IPS-15b (cell line): ENCODE data around the gene DAZAP1.

Source experiments
- H3K27me3 ChIP-seq: one replicate; pipeline ENCODE4 v1.6.1; 2013; ENCODE audit warnings: low read length; ENCODE audit not compliant: control insufficient read depth, insufficient read depth
- H3K36me3 ChIP-seq: one replicate; pipeline ENCODE4 v1.6.1; 2013; ENCODE audit warnings: low read length; ENCODE audit not compliant: control insufficient read depth, insufficient read depth
- H3K4me1 ChIP-seq: one replicate; pipeline ENCODE4 v1.6.1; 2013; ENCODE audit warnings: mild to moderate bottlenecking, low read length; ENCODE audit not compliant: control insufficient read depth, insufficient read depth
- H3K4me3 ChIP-seq: one replicate; pipeline ENCODE4 v1.5.1; 2013; ENCODE audit warnings: low read depth, low read length
- H3K9ac ChIP-seq: one replicate; pipeline ENCODE4 v1.6.1; 2013; ENCODE audit warnings: low read depth, mild to moderate bottlenecking, low read length
- H3K9me3 ChIP-seq: one replicate; pipeline ENCODE4 v1.6.1; 2013; ENCODE audit warnings: mild to moderate bottlenecking, low read length; ENCODE audit not compliant: control insufficient read depth, insufficient read depth

The DAZAP1 gene

DNA sequence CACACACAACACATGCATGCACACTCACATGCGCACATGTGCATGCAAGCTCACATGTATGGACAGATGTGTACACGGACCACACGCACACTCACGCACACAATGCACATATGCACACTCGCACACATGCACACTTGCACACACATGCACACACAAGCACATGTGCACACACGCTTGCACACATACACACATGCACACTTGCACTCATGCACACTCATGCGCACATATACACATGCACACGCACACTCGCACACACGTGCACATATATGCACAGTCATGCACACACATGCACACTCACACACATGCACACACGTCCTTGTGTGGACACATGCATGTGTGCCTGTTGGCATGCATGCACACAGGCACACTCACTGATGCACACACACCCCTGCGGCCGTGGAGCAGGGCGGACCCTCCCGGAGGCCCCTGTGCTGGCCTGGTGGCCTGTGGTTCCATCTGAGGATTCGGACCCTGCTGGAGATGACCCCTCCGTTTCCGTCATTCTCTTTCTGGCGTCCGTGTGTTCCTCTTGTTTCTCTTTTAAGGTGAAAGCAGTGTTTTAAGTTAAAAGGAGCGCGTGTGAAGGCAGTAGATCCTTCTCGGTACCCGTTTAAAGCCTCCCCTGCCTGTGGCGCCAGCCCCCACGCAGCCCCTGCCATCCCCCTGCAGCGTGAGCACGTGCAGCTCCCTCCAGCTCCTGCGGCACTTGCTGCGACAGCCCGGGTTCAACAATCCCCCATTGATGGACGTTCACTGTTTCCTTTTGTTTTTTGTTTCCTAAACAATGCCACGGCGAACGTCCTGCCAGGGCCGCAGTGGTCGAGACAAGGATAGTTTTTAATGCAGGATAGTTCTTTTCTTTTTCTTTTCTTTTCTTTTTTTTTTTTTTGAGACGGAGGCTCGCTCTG lies 18.1 kb upstream of the DAZAP1 start:
- H3K9ac ChIP-seq = no peak overlapping the region
- H3K36me3 ChIP-seq = peaks cover 34% of the 10 kb centered on the region
- no peak overlapping the region for H3K4me3 ChIP-seq
- H3K4me1 ChIP-seq = no peaks in the 10 kb centered on the region
- no peaks in the 10 kb centered on the region for H3K9me3 ChIP-seq
- no peaks in the 10 kb centered on the region for H3K27me3 ChIP-seq

DNA sequence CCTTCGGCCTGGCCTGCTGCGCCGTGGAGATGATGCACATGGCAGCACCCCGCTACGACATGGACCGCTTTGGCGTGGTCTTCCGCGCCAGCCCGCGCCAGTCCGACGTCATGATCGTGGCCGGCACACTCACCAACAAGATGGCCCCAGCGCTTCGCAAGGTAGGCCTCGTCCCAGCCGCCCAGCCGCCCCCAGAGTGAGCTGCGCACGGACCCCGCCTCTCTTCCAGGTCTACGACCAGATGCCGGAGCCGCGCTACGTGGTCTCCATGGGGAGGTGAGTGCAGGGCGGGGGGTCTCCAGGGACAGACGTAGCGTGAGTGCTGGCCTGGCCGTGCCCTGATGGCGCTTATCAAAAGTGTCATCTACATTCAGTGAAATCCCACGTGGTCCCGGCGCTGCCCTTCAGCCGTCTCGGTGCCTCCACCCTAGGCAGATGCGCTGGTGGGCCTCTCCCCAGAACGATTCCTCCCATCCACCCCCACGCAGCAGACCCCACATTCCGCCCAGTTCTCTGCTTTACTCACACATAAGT lies 16.4 kb upstream of the DAZAP1 start:
- Histone ChIP-seq H3K9ac (no peak overlapping the region), H3K4me3 (no peak overlapping the region), H3K27me3 (no peaks in the 10 kb centered on the region), H3K36me3 (peaks cover 39% of the 10 kb centered on the region), H3K9me3 (no peaks in the 10 kb centered on the region), H3K4me1 (no peaks in the 10 kb centered on the region)

DNA sequence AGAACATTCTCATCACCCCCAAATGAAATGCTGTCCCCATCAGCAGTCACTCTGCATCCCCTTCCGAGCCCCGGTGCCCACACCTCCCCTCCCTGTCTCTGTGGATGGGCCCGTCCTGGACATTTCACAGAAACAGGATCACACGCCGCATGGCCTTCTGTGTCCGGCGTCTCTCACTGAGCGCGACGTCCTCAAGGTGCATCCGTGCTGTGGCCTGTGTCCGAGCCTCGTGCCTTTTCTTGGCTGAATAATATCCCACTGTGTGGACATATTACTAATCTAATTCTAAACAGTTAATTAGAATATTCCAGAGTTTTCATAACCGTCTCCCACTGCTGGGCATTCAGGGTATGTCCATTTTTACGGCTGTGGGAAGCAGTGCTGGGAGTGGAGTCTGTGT lies 15.0 kb upstream of the DAZAP1 start:
- Histone ChIP-seq H3K9ac (no peak overlapping the region), H3K27me3 (no peaks in the 10 kb centered on the region), H3K4me3 (no peak overlapping the region), H3K36me3 (peaks cover 39% of the 10 kb centered on the region), H3K4me1 (no peaks in the 10 kb centered on the region), H3K9me3 (no peaks in the 10 kb centered on the region)

DNA sequence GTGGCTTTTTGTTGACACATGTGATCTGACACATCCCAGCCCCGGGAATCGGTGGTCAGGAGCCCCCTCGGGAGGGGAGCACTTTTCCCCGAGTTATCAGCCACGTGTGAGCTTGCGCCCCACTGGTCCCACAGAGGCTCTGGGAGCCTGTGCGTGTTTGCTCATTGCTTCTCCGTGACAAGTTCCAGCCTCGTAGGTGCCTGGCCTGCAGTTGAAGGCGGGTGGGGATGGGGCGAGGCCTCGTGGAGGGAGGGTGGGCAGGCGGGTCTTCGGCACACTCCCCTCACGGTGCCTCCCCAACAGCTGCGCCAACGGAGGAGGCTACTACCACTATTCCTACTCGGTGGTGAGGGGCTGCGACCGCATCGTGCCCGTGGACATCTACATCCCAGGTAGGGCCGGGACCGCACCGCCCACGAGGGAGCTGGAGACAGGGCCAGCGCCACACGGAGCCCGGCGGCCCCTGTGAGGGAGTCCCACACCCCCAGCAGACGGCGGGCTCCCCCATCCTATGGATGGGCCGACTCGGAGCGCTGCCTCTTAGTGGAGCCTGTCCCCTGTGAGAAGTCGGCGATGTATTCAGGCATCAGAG lies 14.4 kb upstream of the DAZAP1 start:
- Histone ChIP-seq H3K4me1 (no peaks in the 10 kb centered on the region), H3K4me3 (no peak overlapping the region), H3K9ac (no peak overlapping the region), H3K36me3 (peaks cover 37% of the 10 kb centered on the region), H3K9me3 (no peaks in the 10 kb centered on the region), H3K27me3 (no peaks in the 10 kb centered on the region)

DNA sequence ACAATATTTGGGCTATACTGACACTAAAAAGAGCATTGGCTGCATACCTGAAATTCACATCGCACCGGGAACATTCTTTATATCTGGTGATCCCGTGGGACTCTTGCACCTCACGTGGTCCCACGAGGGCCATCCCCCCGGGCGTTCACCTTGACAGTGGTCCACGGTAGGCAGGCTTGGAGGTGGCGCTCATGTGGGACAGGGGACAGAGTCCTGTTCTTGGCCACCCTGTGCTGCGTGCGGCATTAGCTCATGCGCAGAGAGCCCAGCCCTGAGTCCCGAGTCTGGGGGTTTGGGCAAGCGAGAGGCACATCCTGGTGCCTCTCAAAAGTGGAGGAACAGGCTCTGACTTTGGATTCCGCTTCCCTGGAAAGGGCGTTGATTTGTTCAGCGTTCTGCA lies 13.5 kb upstream of the DAZAP1 start:
- H3K4me1 ChIP-seq = no peaks in the 10 kb centered on the region
- H3K9ac ChIP-seq = no peak overlapping the region
- no peak overlapping the region for H3K4me3 ChIP-seq
- H3K9me3 ChIP-seq = no peaks in the 10 kb centered on the region
- peaks cover 32% of the 10 kb centered on the region for H3K36me3 ChIP-seq
- H3K27me3 ChIP-seq = no peaks in the 10 kb centered on the region

DNA sequence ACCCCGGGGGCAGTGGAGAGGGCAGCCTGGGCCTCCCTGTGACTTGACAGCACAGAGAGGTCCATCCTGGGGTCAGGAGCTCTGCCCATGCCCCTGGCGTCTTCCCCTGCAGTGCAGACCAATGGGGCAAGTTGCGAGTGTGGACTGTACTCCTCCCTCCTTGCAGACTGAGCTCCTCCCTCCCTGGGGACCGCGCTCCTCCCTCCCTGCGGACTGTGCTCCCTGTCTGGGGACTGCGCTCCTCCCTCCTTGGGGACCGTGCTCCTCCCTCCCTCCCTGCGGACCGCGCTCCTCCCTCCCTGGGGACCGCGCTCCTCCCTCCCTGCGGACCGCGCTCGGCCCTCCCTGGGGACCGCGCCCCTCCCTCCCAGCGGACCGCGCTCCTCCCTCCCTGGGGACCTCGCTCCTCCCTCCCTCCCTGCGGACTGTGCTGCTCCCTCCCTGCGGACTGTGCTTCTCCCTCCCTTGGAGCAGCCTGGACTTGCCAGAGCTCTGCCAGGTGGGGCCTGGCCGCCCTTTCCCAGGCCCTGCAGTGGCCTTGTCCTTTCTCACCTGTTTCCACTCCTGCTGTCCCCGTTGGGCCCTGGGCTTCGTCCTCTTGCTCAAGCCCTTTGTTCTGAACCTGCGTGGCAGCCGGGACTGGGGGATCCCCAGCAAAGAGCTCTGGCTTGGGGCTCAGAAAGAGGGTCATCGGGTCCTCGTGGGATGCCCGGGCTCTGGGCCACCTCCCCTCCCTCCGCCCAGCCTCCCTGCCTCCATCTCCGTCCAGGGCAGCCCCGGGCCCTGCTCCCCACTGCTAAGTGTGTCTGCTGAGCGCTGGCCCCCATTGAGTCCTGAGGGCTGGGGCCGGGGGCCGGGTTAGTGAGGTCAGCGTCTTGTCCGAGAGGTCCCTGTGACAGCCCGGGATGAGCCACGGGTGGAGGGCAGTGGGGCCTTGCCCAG lies 12.9 kb upstream of the DAZAP1 start:
- Histone ChIP-seq H3K9ac (no peak overlapping the region), H3K4me1 (no peaks in the 10 kb centered on the region), H3K36me3 (peaks cover 30% of the 10 kb centered on the region), H3K9me3 (no peaks in the 10 kb centered on the region), H3K4me3 (no peak overlapping the region), H3K27me3 (no peaks in the 10 kb centered on the region)

DNA sequence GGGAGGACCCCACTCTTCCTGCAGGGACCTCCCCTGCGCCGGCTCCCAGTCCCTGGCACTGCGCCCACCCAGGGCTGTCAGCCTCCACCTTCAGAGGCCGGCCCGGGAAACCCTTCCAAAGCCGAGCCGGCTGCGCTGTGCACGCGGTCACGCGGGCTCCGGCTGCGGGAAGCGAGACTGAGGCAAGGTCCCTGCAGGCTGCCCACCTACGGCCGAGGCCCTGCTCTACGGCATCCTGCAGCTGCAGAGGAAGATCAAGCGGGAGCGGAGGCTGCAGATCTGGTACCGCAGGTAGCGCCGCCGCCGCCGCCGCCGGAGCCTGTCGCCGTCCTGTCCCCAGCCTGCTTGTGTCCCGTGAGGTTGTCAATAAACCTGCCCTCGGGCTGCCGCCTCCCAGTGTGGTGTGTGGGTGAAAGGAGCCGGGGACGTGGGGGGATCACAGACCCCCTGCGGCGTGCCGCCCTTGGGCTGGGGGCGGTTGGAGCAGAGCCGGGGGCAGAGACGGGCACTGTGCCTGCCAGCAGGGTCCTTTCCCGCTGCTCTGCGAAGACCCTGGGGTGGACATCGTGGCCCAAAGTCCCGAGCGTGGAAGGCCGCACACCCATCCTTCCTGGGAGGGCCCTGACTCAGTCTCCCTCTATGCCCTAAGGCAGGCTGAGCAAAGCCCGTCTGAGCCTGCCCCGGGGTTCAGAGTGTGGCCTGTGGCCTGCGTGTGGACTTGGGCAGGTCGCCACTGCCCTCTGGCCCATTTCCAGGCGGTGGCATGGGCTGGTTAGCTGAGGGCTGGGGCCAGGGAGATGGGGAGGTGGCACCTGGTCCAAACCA lies 12.0 kb upstream of the DAZAP1 start:
- H3K36me3 ChIP-seq = peaks cover 30% of the 10 kb centered on the region
- no peaks in the 10 kb centered on the region for H3K27me3 ChIP-seq
- no peak overlapping the region for H3K4me3 ChIP-seq
- H3K4me1 ChIP-seq = no peaks in the 10 kb centered on the region
- H3K9me3 ChIP-seq = no peaks in the 10 kb centered on the region
- H3K9ac ChIP-seq = no peak overlapping the region

DNA sequence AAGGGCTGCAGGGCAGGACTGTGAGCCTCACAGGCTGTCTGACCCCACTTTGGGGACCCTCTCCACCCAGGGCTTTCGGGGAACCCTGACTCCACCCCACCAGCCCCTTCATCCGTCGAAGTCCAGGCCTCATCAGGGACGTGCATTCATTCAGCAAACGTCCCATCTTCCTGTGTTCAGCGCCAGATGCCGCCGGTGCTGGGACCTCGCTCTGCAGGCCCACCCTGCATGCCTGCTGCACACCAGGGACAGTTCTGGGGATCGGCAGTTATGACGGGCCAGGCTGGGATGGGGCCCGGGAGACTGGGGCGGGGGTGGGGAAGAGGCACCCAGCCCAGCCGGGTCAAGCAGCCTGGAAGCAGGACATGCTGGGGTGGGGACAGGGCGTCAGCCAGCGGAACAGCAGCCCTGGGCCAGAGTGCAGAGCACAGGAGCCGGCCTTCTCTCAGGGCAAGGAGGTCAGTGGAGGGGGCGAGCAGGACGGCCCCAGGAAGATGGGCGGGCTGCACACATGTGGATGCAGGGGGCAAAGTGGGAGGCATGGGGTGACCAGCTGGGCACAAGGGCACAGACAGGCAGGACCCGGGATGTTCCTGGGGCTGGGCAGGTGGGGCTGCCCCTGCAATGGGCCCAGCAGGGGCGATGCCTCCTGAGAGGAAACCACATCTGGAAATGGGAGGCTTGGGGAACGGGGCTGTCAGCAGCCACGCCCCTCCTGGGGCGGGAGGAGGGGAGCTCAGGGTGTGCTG lies 11.2 kb upstream of the DAZAP1 start:
- Histone ChIP-seq H3K36me3 (peaks cover 25% of the 10 kb centered on the region), H3K9ac (no peak overlapping the region), H3K4me3 (no peak overlapping the region), H3K27me3 (no peaks in the 10 kb centered on the region), H3K4me1 (no peaks in the 10 kb centered on the region), H3K9me3 (no peaks in the 10 kb centered on the region)

DNA sequence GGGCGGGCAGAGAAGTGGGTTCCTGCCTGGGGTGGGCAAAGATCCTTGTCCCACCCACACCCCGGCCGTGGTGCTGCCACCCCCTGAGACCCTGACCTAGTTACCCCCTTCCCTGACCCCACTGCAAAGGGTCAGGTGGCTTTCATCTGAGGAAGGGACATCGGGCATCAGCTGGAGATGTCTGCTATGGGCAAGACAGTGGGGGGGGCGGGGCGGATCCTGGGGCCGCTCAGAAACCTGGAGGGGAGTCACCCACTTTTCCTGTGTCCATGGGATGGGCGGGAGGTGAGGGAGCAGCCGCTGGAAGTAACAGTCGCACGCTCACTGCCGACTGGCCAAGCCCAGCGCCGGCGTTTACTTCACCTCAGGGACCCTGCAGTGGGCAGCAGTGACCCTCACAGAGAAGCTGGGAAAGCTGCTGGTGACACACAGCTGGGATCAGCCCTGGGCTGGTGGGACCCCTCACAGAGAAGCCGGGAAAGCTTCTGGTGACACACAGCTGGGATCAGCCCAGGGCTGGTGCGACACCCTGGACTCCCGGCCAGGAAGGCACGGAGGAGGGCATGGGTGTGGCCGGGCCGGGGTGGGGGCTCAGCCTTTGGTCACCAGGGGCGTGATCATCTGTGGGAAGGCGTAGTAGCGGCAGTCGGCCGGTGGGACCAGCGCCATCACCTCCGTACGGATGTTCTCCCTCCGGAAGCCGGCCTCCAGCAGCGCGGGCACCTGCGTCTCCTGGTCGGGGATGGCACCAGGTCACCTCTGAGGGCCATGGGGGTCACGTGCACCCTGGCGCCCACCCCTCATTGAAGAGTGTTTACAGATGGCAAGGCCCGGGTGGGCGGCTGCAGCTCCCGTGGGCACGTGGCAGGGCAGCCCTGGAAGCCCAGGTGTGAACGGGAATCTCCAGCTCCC lies 10.4 kb upstream of the DAZAP1 start:
- no peak overlapping the region for H3K4me3 ChIP-seq
- H3K9ac ChIP-seq = no peak overlapping the region
- H3K4me1 ChIP-seq = no peaks in the 10 kb centered on the region
- peaks cover 25% of the 10 kb centered on the region for H3K36me3 ChIP-seq
- no peaks in the 10 kb centered on the region for H3K9me3 ChIP-seq
- no peaks in the 10 kb centered on the region for H3K27me3 ChIP-seq

DNA sequence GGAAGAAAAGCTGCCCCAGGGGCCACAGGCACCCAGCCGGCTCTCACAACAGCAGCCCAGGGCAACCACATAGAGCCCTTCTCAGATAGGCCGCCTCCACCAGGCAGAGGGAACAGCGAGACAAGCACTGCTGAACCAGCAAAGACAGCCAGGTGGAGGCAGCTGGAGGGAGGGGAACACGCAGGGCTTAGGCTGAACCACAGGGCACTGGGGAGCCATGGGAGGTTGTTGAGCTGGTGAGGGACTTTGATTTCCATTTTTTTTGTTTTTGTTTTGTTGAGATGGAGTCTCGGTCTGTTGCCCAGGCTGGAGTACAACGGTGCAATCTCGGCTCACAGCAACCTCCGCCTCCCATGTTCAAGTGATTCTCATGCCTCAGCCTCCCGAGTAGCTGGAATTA lies 9.5 kb upstream of the DAZAP1 start:
- H3K9me3 ChIP-seq = no peaks in the 10 kb centered on the region
- H3K4me3 ChIP-seq = no peak overlapping the region
- no peaks in the 10 kb centered on the region for H3K4me1 ChIP-seq
- no peaks in the 10 kb centered on the region for H3K27me3 ChIP-seq
- H3K36me3 ChIP-seq = peaks cover 22% of the 10 kb centered on the region
- no peak overlapping the region for H3K9ac ChIP-seq
